Brain pericyte (primary cell): ENCODE measurements around the gene PRSS33.

ENCODE experiments used
- DNase-seq: peaks from one replicate; pipeline ENCODE4 v3.0.0-alpha.2; 2012; ENCODE audit warnings: low read depth, low spot score

The PRSS33 gene

GRCh38 chr16:2741168-2741567 is 46.2 kb downstream of the PRSS33 start:
- DNase-seq = no peak

GRCh38 chr16:2740476-2740875 is 46.9 kb downstream of the PRSS33 start:
- DNase-seq = no peak

GRCh38 chr16:2739625-2740430 is 47.5 kb downstream of the PRSS33 start:
- DNase-seq = no peak

GRCh38 chr16:2738615-2739014 is 48.7 kb downstream of the PRSS33 start:
- no peak for DNase-seq

GRCh38 chr16:2737895-2738418 is 49.4 kb downstream of the PRSS33 start:
- DNase-seq = no peak

GRCh38 chr16:2737238-2737605 is 50.1 kb downstream of the PRSS33 start:
- no peak for DNase-seq

- no peak for DNase-seq
Measured at GRCh38 chr16:2736476-2737237, 50.7 kb downstream of the PRSS33 start.

GRCh38 chr16:2734844-2735515 is 52.4 kb downstream of the PRSS33 start:
- no peak for DNase-seq
